Neuronal stem cell (in vitro differentiated cells): Measurements from ENCODE around the gene ITSN1.

ENCODE experiments used
- DNase-seq: peaks from one replicate; pipeline ENCODE4 v3.0.0-alpha.2; 2013; ENCODE audit warnings: low spot score
- H2AFZ ChIP-seq: one replicate; pipeline ENCODE4 v1.6.1; 2013; ENCODE audit warnings: mild to moderate bottlenecking, low read length, inconsistent platforms
- H2AK5ac ChIP-seq: 2 replicates; pipeline ENCODE4 v1.6.1; 2013; ENCODE audit warnings: low read depth, mild to moderate bottlenecking, inconsistent platforms, low read length, moderate library complexity, mixed read lengths
- H2BK120ac ChIP-seq: 2 replicates; pipeline ENCODE4 v1.6.1; 2013; ENCODE audit warnings: low read depth, mild to moderate bottlenecking, inconsistent platforms, low read length, moderate library complexity, mixed read lengths
- H2BK12ac ChIP-seq: one replicate; pipeline ENCODE4 v1.6.1; 2013; ENCODE audit warnings: low read length, inconsistent platforms
- H2BK15ac ChIP-seq: 2 replicates; pipeline ENCODE4 v1.6.1; 2013; ENCODE audit warnings: mild to moderate bottlenecking, low read length, inconsistent platforms, mixed read lengths
- H2BK5ac ChIP-seq: one replicate; pipeline ENCODE4 v1.6.1; 2013; ENCODE audit warnings: inconsistent platforms, mild to moderate bottlenecking, low read length, moderate library complexity
- H3K14ac ChIP-seq: one replicate; pipeline ENCODE4 v1.6.1; 2013; ENCODE audit warnings: low read length, inconsistent platforms
- H3K18ac ChIP-seq: 2 replicates; pipeline ENCODE4 v1.6.1; 2013; ENCODE audit warnings: low read length, inconsistent platforms
- H3K23ac ChIP-seq: 2 replicates; pipeline ENCODE4 v1.6.1; 2013; ENCODE audit warnings: low read depth, mild to moderate bottlenecking, mixed read lengths, low read length, inconsistent platforms; ENCODE audit not compliant: poor library complexity
- H3K27ac ChIP-seq: replicated peaks from 3 replicates; pipeline ENCODE4 v1.5.1; 2013; ENCODE audit warnings: low read length, inconsistent platforms
- H3K27me3 ChIP-seq, 3 experiments: 2 replicates each; pipeline ENCODE4 v1.6.1; 2013; ENCODE audit warnings: low read length in 3 of 3, mild to moderate bottlenecking in 2 of 3, inconsistent platforms in 1 of 3, low read depth in 1 of 3, mixed read lengths in 1 of 3, moderate library complexity in 1 of 3; ENCODE audit not compliant: control insufficient read depth in 3 of 3, insufficient read depth in 3 of 3
- H3K36me3 ChIP-seq, 2 donors: replicated peaks in 1 of 2; 2 replicates each; pipeline ENCODE4 v1.6.1; 2013; ENCODE audit warnings: low read length in 2 of 2; ENCODE audit not compliant: control insufficient read depth in 2 of 2, insufficient read depth in 2 of 2
- H3K4ac ChIP-seq: 2 replicates; pipeline ENCODE4 v1.6.1; 2013; ENCODE audit warnings: inconsistent platforms, mild to moderate bottlenecking, low read length, moderate library complexity
- H3K4me1 ChIP-seq, 2 donors: 1 replicate in 1 of 2; 2 replicates in 1 of 2; pipeline ENCODE4 v1.6.1; 2013; ENCODE audit warnings: low read length in 2 of 2, low read depth in 1 of 2; ENCODE audit not compliant: control insufficient read depth in 2 of 2, insufficient read depth in 1 of 2
- H3K4me2 ChIP-seq: one replicate; pipeline ENCODE4 v1.6.1; 2013; ENCODE audit warnings: mild to moderate bottlenecking, low read length, inconsistent platforms; ENCODE audit not compliant: insufficient read depth, poor library complexity, severe bottlenecking
- H3K4me3 ChIP-seq, 2 donors: 2 replicates each; pipeline ENCODE4 v1.5.1; 2013; ENCODE audit warnings: low read length in 2 of 2, mild to moderate bottlenecking in 2 of 2, inconsistent platforms in 1 of 2, moderate library complexity in 1 of 2
- H3K79me1 ChIP-seq: one replicate; pipeline ENCODE4 v1.6.1; 2013; ENCODE audit warnings: low read depth, mild to moderate bottlenecking, inconsistent platforms, low read length, moderate library complexity
- H3K9ac ChIP-seq: one replicate; pipeline ENCODE4 v1.6.1; 2013; ENCODE audit warnings: mild to moderate bottlenecking, low read depth, low read length, inconsistent platforms; ENCODE audit not compliant: poor library complexity
- H3K9me3 ChIP-seq, 2 donors: replicated peaks in 1 of 2; 2 replicates each; pipeline versions ENCODE3 to v1.6.1; 2013; ENCODE audit warnings: low read length in 2 of 2, mild to moderate bottlenecking in 2 of 2, inconsistent platforms in 1 of 2, low read depth in 1 of 2, mixed read lengths in 1 of 2, moderate library complexity in 1 of 2; ENCODE audit not compliant: control insufficient read depth in 2 of 2, insufficient read depth in 1 of 2
- H4K8ac ChIP-seq: one replicate; pipeline ENCODE4 v1.6.1; 2013; ENCODE audit warnings: low read depth, mild to moderate bottlenecking, inconsistent platforms, low read length, moderate library complexity
- H4K91ac ChIP-seq: one replicate; pipeline ENCODE4 v1.6.1; 2013; ENCODE audit warnings: low read length, low read depth, mild to moderate bottlenecking, inconsistent platforms; ENCODE audit not compliant: poor library complexity
- WGBS, 2 donors: extraction: QIAGEN DNeasy Blood & Tissue Kit; methylation state at CpG; one replicate each; pipeline ENCODE4 v1.1.7; 2013; ENCODE audit warnings: missing lambda C conversion rate in 2 of 2, mixed read lengths in 1 of 2; ENCODE audit not compliant: insufficient read length in 2 of 2, insufficient replicate concordance in 1 of 2; ENCODE audit errors: extremely low coverage in 2 of 2; 5-methylcytosine and 5-hydroxymethylcytosine counted together

The ITSN1 gene

DNA sequence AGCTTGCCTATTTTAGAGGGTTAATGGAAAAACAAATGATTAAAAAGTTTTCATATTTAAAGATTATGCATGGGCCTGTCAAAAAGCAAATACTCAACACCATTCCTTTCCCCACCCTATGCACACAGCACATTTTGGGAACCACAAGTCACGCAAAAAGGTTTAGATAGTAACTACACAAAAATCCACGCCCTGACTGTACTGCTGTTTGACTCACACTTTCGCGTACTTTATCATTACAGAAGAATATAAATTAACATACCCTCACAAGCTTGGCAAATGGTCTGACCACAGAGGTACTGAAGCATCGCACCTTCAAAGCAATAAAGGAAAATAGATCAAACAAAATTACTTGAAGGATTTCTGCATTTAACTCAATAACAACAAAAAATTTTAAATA is 271.9 kb downstream of the ITSN1 start:
- Histone ChIP-seq H4K8ac (no peak overlapping the region), H3K27ac (no peak overlapping the region), H3K4ac (no peak overlapping the region)

DNA sequence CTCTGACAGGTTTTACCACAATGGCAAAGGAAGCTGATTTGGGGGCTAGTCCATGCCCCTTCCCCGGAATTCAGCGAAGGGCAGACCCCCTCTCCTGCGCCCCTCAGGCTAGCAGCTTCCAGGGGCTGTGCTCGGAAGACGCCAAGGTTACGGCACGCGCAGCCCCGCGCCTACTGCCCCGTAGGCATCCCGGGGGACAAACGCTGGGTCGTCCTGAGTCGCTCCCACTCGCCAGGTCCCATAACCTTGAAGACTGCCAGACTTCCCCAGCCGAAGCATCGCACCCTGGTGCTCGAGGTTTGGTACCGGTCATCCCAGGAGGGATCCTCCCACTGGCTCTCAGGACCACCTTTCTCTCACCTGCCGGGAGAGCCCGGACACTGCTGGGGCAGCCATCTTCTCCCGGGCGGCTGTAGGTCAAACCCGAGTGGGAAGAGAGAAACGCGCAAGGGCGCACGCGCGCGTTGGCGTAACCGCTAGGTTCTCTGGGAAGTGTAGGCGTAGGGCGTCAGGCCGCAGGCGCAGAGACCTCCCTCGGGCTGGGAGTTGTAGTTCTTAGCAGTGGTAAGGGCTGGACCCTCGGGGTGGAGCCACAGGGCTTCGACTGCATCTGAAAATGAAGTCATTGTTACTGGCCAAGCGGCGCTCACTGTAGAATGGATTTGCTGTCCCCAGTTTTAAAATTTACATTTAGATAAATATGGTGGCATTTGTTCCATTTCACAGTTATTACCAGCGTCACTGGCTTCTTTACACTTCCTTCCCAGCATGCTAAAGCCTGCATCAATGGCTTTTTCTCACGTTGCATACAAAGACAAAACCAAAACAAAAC is 273.3 kb downstream of the ITSN1 start, which contains the start of gene ATP5PO:
Gene ATP5PO, minus strand, starts transcription at position 437 of the 832 bp plus-strand sequence. Its CDS starts 41 bp downstream, at position 396.
- Histone ChIP-seq H3K4me1 (peaks cover 4 to 9% of the 10 kb centered on the region in 2 donors), H3K27me3 (no peaks in the 10 kb centered on the region), H3K23ac (peak within 1 kb of the TSS; percentile 53), H4K8ac (no peak within 1 kb of the TSS), H3K36me3 (peaks cover 3 to 39% of the 10 kb centered on the region in 2 donors), H2BK12ac (no peak within 1 kb of the TSS), H4K91ac (no peak within 1 kb of the TSS), H2BK120ac (no peak within 1 kb of the TSS), H3K4me2 (peak within 1 kb of the TSS; percentile 58), H2AFZ (peak within 1 kb of the TSS; percentile 89), H3K4me3 (peak within 1 kb of the TSS; percentile 78 to 91), H3K9ac (peak within 1 kb of the TSS; percentile 89), H2BK15ac (no peak within 1 kb of the TSS), H2BK5ac (peak within 1 kb of the TSS; percentile 42), H3K4ac (no peak within 1 kb of the TSS), H2AK5ac (peak within 1 kb of the TSS; percentile 30), H3K79me1 (peaks cover 3% of the 10 kb centered on the region), H3K14ac (peak within 1 kb of the TSS; percentile 73), H3K18ac (peak within 1 kb of the TSS; percentile 89), H3K9me3 (no peaks in the 10 kb centered on the region), H3K27ac (no peak within 1 kb of the TSS)
- WGBS, 2 donors, result no CpG with 5 or more reads among the region's 45 CpGs
- DNase-seq, result peak; percentile 92

More for the DNA sequence above, 271.9 kb downstream of the ITSN1 start:
- Histone ChIP-seq H3K23ac (no peak overlapping the region), H2BK15ac (no peak overlapping the region), H3K14ac (no peak overlapping the region), H3K18ac (no peak overlapping the region), H2BK120ac (no peak overlapping the region), H3K9ac (no peak overlapping the region), H3K4me3 (peak overlapping the region in 1 of 2 donors; percentile 9), H3K9me3 (no peaks in the 10 kb centered on the region), H2BK5ac (no peak overlapping the region), H3K4me1 (peaks cover 4 to 9% of the 10 kb centered on the region in 2 donors), H2BK12ac (no peak overlapping the region), H3K4me2 (no peak overlapping the region), H2AK5ac (no peak overlapping the region), H3K27me3 (no peaks in the 10 kb centered on the region), H4K91ac (no peak overlapping the region), H3K36me3 (peaks cover 12 to 53% of the 10 kb centered on the region in 2 donors), H3K79me1 (peaks cover 3% of the 10 kb centered on the region), H2AFZ (no peak overlapping the region)
- no peak for DNase-seq
- WGBS, 2 donors, result no CpG with 5 or more reads among the region's 5 CpGs

DNA sequence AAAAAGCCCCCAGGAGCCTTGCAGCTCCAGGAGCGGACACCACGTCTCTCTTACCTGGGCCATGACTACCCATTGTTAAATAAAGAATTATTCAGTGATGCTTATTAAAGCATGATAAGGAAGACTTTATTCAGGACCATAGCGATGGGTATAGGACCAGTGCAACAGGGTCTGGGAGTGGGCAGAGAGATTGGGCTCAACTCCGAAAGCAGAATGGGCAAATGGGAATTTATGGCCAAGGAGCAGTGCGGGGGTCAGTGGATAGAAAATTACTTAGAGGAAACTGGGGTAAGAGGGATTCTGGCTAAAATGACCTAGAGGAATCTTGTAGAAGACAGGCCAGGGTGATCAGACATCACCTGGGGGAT is 273.9 kb downstream of the ITSN1 start:
- Histone ChIP-seq H3K27me3 (no peaks in the 10 kb centered on the region), H2AK5ac (no peak overlapping the region), H2BK15ac (no peak overlapping the region), H3K4me1 (peaks cover 4 to 9% of the 10 kb centered on the region in 2 donors), H3K79me1 (peaks cover 3% of the 10 kb centered on the region), H3K27ac (no peak overlapping the region), H3K9ac (no peak overlapping the region), H2BK120ac (no peak overlapping the region), H3K18ac (no peak overlapping the region), H3K23ac (no peak overlapping the region), H3K4me3 (peak overlapping the region in 1 of 2 donors; percentile 78), H3K14ac (no peak overlapping the region), H4K8ac (no peak overlapping the region), H3K4me2 (peak overlapping the region; percentile 38), H2AFZ (peak overlapping the region; percentile 89), H3K36me3 (peaks cover 2 to 33% of the 10 kb centered on the region in 2 donors), H2BK12ac (no peak overlapping the region), H4K91ac (no peak overlapping the region), H3K4ac (no peak overlapping the region), H3K9me3 (no peaks in the 10 kb centered on the region), H2BK5ac (no peak overlapping the region)
- DNase-seq, result no peak
- WGBS, 2 donors, result no CpG with 5 or more reads among the region's 5 CpGs

DNA sequence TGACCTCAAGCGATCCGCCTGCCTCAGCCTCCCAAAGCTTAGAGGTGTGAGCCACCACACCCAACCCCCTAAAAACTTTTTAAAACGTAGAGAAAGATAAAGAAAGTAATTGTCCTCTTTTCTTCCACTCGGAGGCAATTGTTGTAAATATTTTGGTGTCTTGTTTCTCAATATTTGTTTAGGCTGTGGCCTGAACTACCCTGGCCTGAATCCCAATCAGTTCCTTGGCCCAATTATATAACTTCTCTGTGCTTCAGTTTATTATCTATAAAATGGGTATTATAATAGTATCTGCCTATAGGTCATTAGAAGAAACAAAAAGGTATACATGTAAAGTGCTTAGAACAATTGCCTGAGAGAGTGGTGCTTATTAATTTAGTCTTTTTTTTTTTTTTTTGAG is 275.1 kb downstream of the ITSN1 start:
- Histone ChIP-seq H3K23ac (no peak overlapping the region), H3K4ac (no peak overlapping the region), H3K27ac (no peak overlapping the region), H2BK5ac (no peak overlapping the region), H4K8ac (no peak overlapping the region), H3K27me3 (peaks cover 0 to 6% (median 0%) of the 10 kb centered on the region in 3 experiments), H4K91ac (no peak overlapping the region), H3K36me3 (peaks cover 2 to 21% of the 10 kb centered on the region in 2 donors), H2BK12ac (no peak overlapping the region), H3K4me1 (peaks cover 4 to 9% of the 10 kb centered on the region in 2 donors), H3K4me2 (no peak overlapping the region), H2AFZ (no peak overlapping the region), H2BK120ac (no peak overlapping the region), H3K9me3 (no peaks in the 10 kb centered on the region), H3K9ac (no peak overlapping the region), H3K4me3 (no peak overlapping the region), H3K79me1 (peaks cover 3% of the 10 kb centered on the region), H3K14ac (no peak overlapping the region), H3K18ac (no peak overlapping the region), H2AK5ac (no peak overlapping the region), H2BK15ac (no peak overlapping the region)
- no CpG with 5 or more reads among the region's 4 CpGs for WGBS, 2 donors
- no peak for DNase-seq
